Activated naive CD8-positive, alpha-beta T cell treated with anti-CD3 and anti-CD28 coated beads, Interleukin-2, amount 10 ng/mL, durations not matched to agents 7 days and 5 days (primary cell): ENCODE measurements around the gene GPR15. TPM values are rescaled to one million over a fixed set of nuclear protein-coding genes. Genes with fewer than 3 reads are reported as not detected.

Source experiments
- ATAC-seq: fragments of 150-1000 bp; cut with Tn5 transposase; one replicate; pipeline ENCODE4 v1.10.0; 2021; ENCODE audit warnings: low read depth, moderate library complexity
- POLR2A ChIA-PET: fragments of 350-600 bp; sonication (Branson Sonifier 250); formaldehyde crosslinking; loops from one replicate; lab custom pipeline; 2021; ENCODE audit warnings: antibody characterized with exemption; lab: Charles Lee
- DNase-seq: peaks from one replicate; pipeline ENCODE4 v3.0.0; 2021
- H3K27ac Mint-ChIP-seq: one replicate; pipeline ENCODE4 v1.8.0; 2022; ENCODE audit warnings: mild to moderate bottlenecking, mixed read lengths
- H3K27me3 Mint-ChIP-seq: one replicate; pipeline ENCODE4 v1.8.0; 2022; ENCODE audit warnings: mild to moderate bottlenecking, moderate library complexity, mixed read lengths
- H3K36me3 Mint-ChIP-seq: one replicate; pipeline ENCODE4 v1.8.0; 2021; ENCODE audit warnings: mild to moderate bottlenecking, mixed read lengths
- H3K4me1 Mint-ChIP-seq: one replicate; pipeline ENCODE4 v1.8.0; 2021; ENCODE audit warnings: mixed read lengths
- H3K4me3 Mint-ChIP-seq: one replicate; pipeline ENCODE4 v1.8.0; 2022; ENCODE audit warnings: mild to moderate bottlenecking, moderate library complexity, mixed read lengths
- H3K9me3 Mint-ChIP-seq: one replicate; pipeline ENCODE4 v1.8.0; 2021; ENCODE audit warnings: mixed read lengths
- total RNA-seq, 2 experiments: library from RNA; stranded (reverse); gene quantifications; one replicate each; pipeline ENCODE4 v1.2.3, GENCODE V29; 2021

Gene GPR15
- total RNA-seq, 2 experiments from 2014 or later: 40.6 to 44.1 TPM

DNA sequence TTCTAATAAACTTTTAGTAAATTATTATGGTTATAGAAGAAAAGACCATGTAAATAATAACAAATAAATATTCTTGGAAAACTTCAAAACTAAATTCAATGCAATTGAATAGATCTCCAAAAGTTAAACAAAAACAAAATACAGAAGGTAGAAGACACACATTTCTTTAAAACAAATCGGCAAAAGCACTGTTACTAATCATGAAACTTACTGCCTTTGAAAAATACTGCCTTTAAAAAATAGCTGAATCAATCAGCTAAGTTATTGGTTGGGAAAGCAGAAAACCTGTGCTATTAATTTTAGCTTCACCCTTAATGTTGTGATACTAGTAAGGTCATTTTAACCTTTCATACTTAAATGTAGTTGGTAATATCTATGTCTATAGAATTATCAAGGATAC is 3.0 kb downstream of the GPR15 start:
- Mint-ChIP-seq H3K36me3 (peaks cover 35% of the 10 kb centered on the region), H3K27ac (no peak overlapping the region), H3K9me3 (peaks cover 2% of the 10 kb centered on the region), H3K4me1 (peaks cover 44% of the 10 kb centered on the region), H3K27me3 (no peaks in the 10 kb centered on the region), H3K4me3 (peak overlapping the region; percentile 45)
- POLR2A ChIA-PET: interaction anchor here (1.2 to 2.9 kb wide), 2 partner anchors 12 to 20 kb away, joined by 6 to 10 read pairs; partner anchors contain the start of gene CLDND1
- DNase-seq: no peak
- no peak for ATAC-seq

DNA sequence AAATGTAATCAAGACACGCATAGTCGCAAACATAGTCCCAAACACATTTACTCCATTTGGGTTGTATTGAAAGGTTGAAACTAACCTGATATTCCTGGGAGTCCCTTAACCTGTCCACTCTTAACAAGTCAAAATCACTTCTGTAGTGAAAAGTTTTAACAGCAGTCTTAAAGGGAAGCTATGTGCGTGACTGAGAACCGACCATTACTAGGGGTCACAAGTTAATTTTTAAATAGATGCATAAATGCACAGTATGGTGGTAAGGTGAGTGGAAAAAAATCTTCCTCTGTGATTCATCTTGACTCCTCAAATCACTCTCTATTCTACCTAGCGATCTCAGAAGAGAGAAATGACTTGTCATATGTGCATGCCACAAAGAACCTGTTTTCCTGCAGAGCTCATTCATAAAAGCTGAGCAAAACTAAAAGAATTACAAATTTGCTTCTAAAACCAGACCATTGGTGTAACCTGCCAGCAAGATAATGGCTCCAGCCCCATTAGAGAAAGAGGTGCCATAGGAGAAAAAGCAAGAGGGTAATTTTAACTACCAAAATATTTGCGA is 4.8 kb downstream of the GPR15 start:
- Mint-ChIP-seq H3K36me3 (peaks cover 24% of the 10 kb centered on the region), H3K27me3 (no peaks in the 10 kb centered on the region), H3K27ac (peak overlapping the region; percentile 32), H3K9me3 (peaks cover under 1% of the 10 kb centered on the region), H3K4me1 (peaks cover 47% of the 10 kb centered on the region), H3K4me3 (peak overlapping the region; percentile 25)
- POLR2A ChIA-PET: interaction anchor here (1.0 to 3.1 kb wide), 9 partner anchors 10 to 57 kb away, joined by 3 to 24 read pairs (median 5); partner anchors contain the start of genes CLDND1 and CPOX
- ATAC-seq (peak; percentile 54), DNase-seq (no peak)

DNA sequence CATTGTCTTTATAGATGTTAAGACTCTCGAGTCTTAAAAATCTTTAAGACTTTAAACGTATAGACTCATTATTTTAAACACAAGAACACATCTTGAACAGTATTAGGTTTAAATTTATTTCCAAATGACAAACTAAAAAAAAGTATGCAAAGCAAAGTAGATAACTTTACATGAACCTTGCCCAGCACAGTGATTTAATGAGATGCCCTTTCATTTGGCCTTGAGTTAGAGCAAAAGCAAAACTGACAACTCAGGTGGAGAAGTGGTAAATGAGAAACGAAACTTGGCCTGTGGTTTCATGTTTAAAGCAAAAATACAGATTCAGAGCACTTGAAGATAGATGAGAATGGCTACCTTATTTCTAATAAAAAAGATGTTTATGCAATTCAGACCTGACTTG is 8.6 kb downstream of the GPR15 start:
- POLR2A ChIA-PET: interaction anchor here (0.7 to 5.2 kb wide), 6 partner anchors 12 to 53 kb away, joined by 4 to 32 read pairs (median 20); partner anchors contain the start of genes CLDND1 and CPOX
- Mint-ChIP-seq H3K27ac (peak overlapping the region; percentile 85), H3K9me3 (peaks cover 4% of the 10 kb centered on the region), H3K27me3 (no peaks in the 10 kb centered on the region), H3K4me3 (peak overlapping the region; percentile 57), H3K4me1 (peaks cover 54% of the 10 kb centered on the region), H3K36me3 (peaks cover 28% of the 10 kb centered on the region)
- DNase-seq (no peak), ATAC-seq (peak; percentile 68)

DNA sequence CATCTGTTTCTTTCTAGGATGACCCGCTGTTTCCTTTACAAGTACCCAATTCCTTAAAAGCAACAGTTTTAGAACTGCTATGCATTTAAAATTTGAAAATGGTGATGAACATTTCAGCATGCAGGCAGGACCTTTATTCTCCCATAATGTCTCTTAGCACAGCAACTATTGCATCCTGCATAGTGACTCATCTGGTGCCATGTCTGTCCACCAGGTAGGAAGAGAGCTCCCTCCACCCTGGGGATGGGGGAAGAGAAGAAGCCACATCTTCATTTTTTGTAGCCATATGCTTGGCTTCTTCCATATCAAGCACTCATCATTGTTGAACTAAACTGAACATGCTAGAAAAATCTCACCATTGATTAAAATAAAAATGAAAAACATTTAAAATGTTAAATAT is 9.9 kb downstream of the GPR15 start:
- H3K27ac Mint-ChIP-seq: peak overlapping the region; percentile 96
- no peak for DNase-seq
- H3K4me3 Mint-ChIP-seq: peak overlapping the region; percentile 73
- peaks cover 4% of the 10 kb centered on the region for H3K9me3 Mint-ChIP-seq
- ATAC-seq: peak; percentile 38
- no peaks in the 10 kb centered on the region for H3K27me3 Mint-ChIP-seq
- peaks cover 28% of the 10 kb centered on the region for H3K36me3 Mint-ChIP-seq
- H3K4me1 Mint-ChIP-seq: peaks cover 53% of the 10 kb centered on the region
- POLR2A ChIA-PET: interaction anchor here (1.0 to 5.2 kb wide), 7 partner anchors 8 to 51 kb away, joined by 3 to 32 read pairs (median 18); partner anchors contain the start of genes CLDND1 and CPOX

DNA sequence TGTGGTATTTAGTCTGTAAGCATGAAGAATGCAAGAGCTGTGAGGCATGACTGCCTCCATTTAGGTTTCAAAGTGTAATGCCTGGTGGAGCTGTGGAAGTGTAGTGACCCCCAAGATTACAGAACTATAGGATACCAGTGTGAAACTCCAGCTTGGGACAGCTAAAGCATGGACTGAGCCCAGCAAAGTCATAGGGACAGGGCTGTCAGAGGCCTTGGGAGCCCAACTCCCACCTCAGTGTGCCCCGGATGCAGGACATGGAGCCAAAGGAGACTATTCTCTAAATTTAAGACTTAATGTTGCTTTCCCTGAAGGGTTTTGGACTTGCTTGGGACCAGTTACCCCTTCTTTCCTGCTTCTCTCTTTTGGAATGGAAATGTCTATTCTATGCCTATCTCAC is 10.8 kb downstream of the GPR15 start:
- no peak for DNase-seq
- POLR2A ChIA-PET: interaction anchor here (1.6 to 5.2 kb wide), 6 partner anchors 10 to 50 kb away, joined by 5 to 32 read pairs (median 20); partner anchors contain the start of genes CLDND1 and CPOX
- peaks cover 47% of the 10 kb centered on the region for H3K4me1 Mint-ChIP-seq
- H3K36me3 Mint-ChIP-seq: peaks cover 29% of the 10 kb centered on the region
- no peak for ATAC-seq
- no peaks in the 10 kb centered on the region for H3K27me3 Mint-ChIP-seq
- peak overlapping the region; percentile 75 for H3K27ac Mint-ChIP-seq
- H3K9me3 Mint-ChIP-seq: peaks cover 4% of the 10 kb centered on the region
- no peak overlapping the region for H3K4me3 Mint-ChIP-seq

DNA sequence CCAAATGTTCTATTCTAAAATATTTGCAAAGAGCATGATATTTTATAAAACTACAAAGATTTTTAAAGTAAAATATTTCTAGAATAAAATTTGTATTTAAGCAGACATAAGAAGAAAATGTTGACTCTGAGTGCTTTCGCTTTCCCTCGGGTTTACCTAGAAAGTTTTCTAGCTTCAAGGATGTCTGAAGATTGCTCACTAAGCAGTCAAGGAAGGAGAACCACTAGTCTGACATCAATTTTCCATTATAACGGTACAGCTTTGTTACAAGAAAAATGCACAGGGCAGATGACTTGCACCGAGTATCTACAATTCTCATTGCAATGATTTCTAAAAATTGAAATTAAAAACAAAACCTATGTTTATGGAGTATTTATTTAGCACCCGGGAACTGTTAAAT is 14.2 kb downstream of the GPR15 start:
- H3K27ac Mint-ChIP-seq: peak overlapping the region; percentile 92
- no peaks in the 10 kb centered on the region for H3K27me3 Mint-ChIP-seq
- peaks cover 59% of the 10 kb centered on the region for H3K4me1 Mint-ChIP-seq
- POLR2A ChIA-PET: interaction anchor here (0.8 to 2.9 kb wide), 8 partner anchors 10 to 26 kb away, joined by 3 to 22 read pairs (median 5); partner anchors contain the start of gene CLDND1
- H3K9me3 Mint-ChIP-seq: peaks cover 4% of the 10 kb centered on the region
- DNase-seq (no peak), ATAC-seq (peak; percentile 72)
- H3K36me3 Mint-ChIP-seq: peaks cover 51% of the 10 kb centered on the region
- H3K4me3 Mint-ChIP-seq: peak overlapping the region; percentile 82

DNA sequence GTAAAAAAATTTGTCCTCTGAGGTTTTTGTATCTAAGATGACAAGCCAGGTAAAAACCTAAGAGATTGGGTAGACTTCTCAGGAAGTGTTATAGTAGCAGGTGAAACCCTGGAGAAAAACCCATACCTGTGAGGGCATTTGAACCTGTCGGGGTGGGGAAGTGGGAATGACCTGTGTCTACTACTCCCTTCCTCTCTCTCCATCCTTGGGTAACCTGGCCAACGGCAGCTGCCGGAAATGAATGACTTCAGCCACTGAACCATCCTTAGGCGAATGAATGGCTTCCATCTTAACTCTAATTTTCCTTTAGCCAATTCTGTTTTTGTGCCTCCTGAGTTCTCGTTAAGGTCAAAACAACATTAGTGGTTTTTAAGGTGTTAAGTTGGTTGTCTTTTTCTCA is 16.8 kb downstream of the GPR15 start:
- POLR2A ChIA-PET: interaction anchor here (1.5 kb wide), 1 partner anchor 15 kb away, joined by 4 read pairs; no protein-coding TSS in a partner anchor
- H3K27me3 Mint-ChIP-seq: no peaks in the 10 kb centered on the region
- DNase-seq (no peak), ATAC-seq (no peak)
- H3K36me3 Mint-ChIP-seq: peaks cover 58% of the 10 kb centered on the region
- H3K27ac Mint-ChIP-seq: no peak overlapping the region
- H3K4me3 Mint-ChIP-seq: no peak overlapping the region
- H3K4me1 Mint-ChIP-seq: peaks cover 62% of the 10 kb centered on the region
- H3K9me3 Mint-ChIP-seq: no peaks in the 10 kb centered on the region

DNA sequence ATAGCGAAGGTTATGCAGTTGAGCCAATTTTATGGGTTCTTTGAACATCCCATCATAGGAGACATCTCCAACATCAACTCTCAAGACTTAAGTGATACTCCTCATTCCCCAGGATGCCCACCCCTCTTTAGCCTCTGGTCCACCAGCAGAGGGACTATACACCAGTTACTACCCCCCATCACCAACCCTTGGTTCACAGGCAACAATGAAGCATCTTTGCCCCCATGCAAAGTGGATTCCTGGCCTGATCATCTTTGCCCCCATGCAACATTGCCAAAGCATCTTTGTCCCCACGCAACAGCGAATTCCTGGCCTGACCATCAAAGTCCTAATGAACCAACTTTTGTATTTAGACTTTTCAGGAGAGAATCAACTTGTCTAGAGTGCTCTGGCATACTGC is 19.1 kb downstream of the GPR15 start:
- no peaks in the 10 kb centered on the region for H3K27me3 Mint-ChIP-seq
- H3K9me3 Mint-ChIP-seq: no peaks in the 10 kb centered on the region
- H3K36me3 Mint-ChIP-seq: peaks cover 55% of the 10 kb centered on the region
- DNase-seq (no peak), ATAC-seq (no peak)
- peaks cover 67% of the 10 kb centered on the region for H3K4me1 Mint-ChIP-seq
- peak overlapping the region; percentile 93 for H3K27ac Mint-ChIP-seq
- peak overlapping the region; percentile 28 for H3K4me3 Mint-ChIP-seq
- POLR2A ChIA-PET: interaction anchor here (1.9 to 3.7 kb wide), 3 partner anchors 10 to 28 kb away, joined by 9 to 18 read pairs (median 12); partner anchors contain the start of gene CLDND1

DNA sequence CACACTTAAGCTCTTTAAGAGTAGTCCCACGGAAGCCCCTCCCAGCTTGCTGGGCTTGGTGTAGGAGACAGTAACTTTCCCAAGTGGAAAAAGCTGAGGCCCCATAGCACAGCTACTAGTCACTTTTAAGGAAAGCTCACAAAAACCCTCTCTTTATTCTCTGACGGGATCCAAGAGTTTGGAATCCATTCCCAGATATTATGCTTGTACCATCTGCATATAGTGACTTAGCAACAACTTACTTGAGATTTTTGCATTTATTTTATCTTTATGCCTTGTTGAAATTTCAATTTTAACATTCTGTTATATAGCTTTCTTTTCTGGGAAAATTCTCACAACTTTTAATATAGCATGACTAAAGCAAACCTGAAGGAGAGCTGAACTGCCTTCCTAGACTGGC is 19.5 kb downstream of the GPR15 start:
- no peak for ATAC-seq
- H3K36me3 Mint-ChIP-seq: peaks cover 54% of the 10 kb centered on the region
- POLR2A ChIA-PET: interaction anchor here (0.7 to 3.7 kb wide), 4 partner anchors 10 to 28 kb away, joined by 3 to 18 read pairs (median 10); partner anchors contain the start of gene CLDND1
- peak overlapping the region; percentile 93 for H3K27ac Mint-ChIP-seq
- H3K27me3 Mint-ChIP-seq: no peaks in the 10 kb centered on the region
- no peak for DNase-seq
- no peaks in the 10 kb centered on the region for H3K9me3 Mint-ChIP-seq
- peaks cover 66% of the 10 kb centered on the region for H3K4me1 Mint-ChIP-seq
- peak overlapping the region; percentile 91 for H3K4me3 Mint-ChIP-seq

DNA sequence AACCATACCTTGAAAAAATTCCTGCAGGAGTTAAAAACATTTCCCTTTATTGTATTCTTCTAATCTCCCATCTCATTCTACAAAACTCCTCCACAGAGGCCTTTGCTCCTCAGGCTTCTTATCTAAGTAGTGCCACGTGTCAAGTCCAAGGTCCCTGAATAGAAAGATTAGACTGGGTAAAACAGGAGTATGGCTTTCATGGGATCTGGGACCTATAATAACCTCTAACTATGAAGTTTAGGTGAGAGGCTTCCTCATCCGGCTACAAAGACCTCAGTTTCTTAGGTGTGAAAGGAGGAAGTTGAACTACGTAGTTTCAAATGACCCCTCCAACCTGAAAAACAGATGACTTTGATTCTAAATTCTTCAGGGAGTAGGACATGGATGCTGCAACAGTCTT is 20.0 kb downstream of the GPR15 start:
- no peaks in the 10 kb centered on the region for H3K9me3 Mint-ChIP-seq
- POLR2A ChIA-PET: interaction anchor here (0.7 to 3.7 kb wide), 4 partner anchors 10 to 29 kb away, joined by 3 to 18 read pairs (median 10); partner anchors contain the start of gene CLDND1
- H3K27me3 Mint-ChIP-seq: no peaks in the 10 kb centered on the region
- H3K4me1 Mint-ChIP-seq: peaks cover 69% of the 10 kb centered on the region
- ATAC-seq (no peak), DNase-seq (no peak)
- peak overlapping the region; percentile 93 for H3K27ac Mint-ChIP-seq
- peaks cover 54% of the 10 kb centered on the region for H3K36me3 Mint-ChIP-seq
- H3K4me3 Mint-ChIP-seq: peak overlapping the region; percentile 91

DNA sequence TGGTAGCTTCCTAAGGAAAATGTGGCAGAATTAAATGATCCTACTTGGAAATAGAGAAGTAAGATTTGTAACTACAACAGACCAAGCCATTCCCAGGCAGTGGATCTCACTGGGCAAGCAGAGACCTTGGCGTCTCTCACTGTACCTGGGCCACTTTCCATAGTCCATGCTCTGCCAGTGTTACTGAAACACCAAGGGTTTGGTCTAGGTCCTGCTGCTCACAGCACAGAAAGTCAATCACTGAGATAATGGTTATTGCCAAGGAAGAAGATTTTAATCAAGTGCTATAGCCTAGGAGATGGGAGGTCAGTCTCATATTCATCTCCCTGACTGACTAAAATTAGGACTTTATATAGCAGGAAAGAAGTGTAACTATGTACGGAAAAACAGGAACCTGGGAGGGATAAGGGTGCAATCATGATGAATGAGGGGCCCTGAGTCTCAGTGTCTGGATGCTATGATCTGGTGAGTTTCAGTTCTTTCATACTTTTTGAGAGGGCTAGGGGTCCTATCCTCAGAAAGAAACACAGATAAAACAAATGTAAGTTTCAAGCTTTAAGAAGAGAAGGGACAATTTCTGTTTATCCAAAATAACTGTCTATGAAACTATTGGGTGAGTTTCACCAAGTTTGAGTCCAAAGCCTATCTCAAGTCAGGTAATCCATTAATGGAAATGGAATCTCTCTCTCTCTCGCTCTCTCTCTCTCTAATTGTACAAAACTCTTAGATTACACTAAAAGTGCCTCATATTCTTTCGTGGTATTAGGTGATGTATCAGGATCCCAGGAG is 20.6 kb downstream of the GPR15 start:
- no peak for DNase-seq
- Mint-ChIP-seq H3K27ac (peak overlapping the region; percentile 93), H3K36me3 (peaks cover 54% of the 10 kb centered on the region), H3K4me3 (peak overlapping the region; percentile 91), H3K4me1 (peaks cover 74% of the 10 kb centered on the region), H3K9me3 (no peaks in the 10 kb centered on the region), H3K27me3 (no peaks in the 10 kb centered on the region)
- ATAC-seq: no peak
- POLR2A ChIA-PET: interaction anchor here (0.6 to 5.8 kb wide), 5 partner anchors 11 to 29 kb away, joined by 3 to 74 read pairs (median 11); partner anchors contain the start of gene CLDND1

DNA sequence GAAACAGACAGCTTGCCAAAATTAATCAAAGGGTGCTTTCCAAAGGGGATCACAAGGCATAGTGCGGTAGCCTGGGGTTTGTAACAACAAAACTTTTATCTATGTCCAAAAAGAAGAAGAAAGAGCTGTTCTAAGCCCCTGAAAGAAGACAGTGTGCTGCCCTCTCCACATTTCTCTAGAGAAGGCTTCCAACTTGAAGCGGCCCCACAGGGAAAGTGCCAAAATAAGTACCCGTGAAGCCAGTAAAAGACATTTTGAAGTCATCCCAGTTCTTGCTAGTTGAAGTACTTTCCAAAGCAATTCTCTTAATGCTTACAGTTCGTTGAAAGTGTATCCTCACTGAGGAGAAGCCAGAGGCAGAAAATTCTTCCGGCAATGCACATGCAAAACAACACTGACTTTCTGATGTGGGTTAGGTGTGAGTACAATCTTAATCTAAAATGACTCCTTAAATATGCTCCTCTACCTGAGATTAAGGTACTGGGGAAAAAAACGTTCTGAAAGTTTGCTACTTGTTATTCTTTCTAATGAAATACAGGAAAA is 21.3 kb downstream of the GPR15 start:
- Mint-ChIP-seq H3K27ac (peak overlapping the region; percentile 93), H3K27me3 (no peaks in the 10 kb centered on the region), H3K36me3 (peaks cover 52% of the 10 kb centered on the region), H3K4me1 (peaks cover 78% of the 10 kb centered on the region), H3K4me3 (peak overlapping the region; percentile 91), H3K9me3 (no peaks in the 10 kb centered on the region)
- DNase-seq (no peak), ATAC-seq (no peak)
- POLR2A ChIA-PET: interaction anchor here (0.6 to 5.8 kb wide), 7 partner anchors 12 to 40 kb away, joined by 3 to 74 read pairs (median 10); partner anchors contain the start of genes CLDND1 and CPOX
